Mesenchymal stem cell (in vitro differentiated cells and primary cell): ENCODE data around the gene KCNG4.

Experiments used
- DNase-seq: peaks from one replicate; pipeline ENCODE4 v3.0.0-alpha.2; 2013
- H2AFZ ChIP-seq: one replicate; pipeline ENCODE4 v1.6.1; 2013; ENCODE audit warnings: low read depth, mild to moderate bottlenecking, control low read depth, inconsistent platforms, low read length, moderate library complexity
- H2AK5ac ChIP-seq: 2 replicates; pipeline ENCODE4 v1.6.1; 2013; ENCODE audit warnings: low read length, moderate library complexity, mild to moderate bottlenecking, inconsistent platforms; ENCODE audit not compliant: severe bottlenecking
- H2BK120ac ChIP-seq: one replicate; pipeline ENCODE4 v1.6.1; 2013; ENCODE audit warnings: low read depth, mild to moderate bottlenecking, inconsistent platforms, low read length, moderate library complexity
- H2BK12ac ChIP-seq, 2 experiments: one replicate each; pipeline ENCODE4 v1.6.1; 2013; ENCODE audit warnings: inconsistent platforms in 2 of 2, low read length in 2 of 2, mild to moderate bottlenecking in 2 of 2, moderate library complexity in 2 of 2, control low read depth in 1 of 2
- H2BK15ac ChIP-seq: one replicate; pipeline ENCODE4 v1.6.1; 2013; ENCODE audit warnings: mild to moderate bottlenecking, low read depth, inconsistent platforms; ENCODE audit not compliant: poor library complexity, severe bottlenecking
- H2BK5ac ChIP-seq: 2 replicates; pipeline ENCODE4 v1.6.1; 2013; ENCODE audit warnings: low read depth, mild to moderate bottlenecking, low read length, control low read depth, inconsistent platforms; ENCODE audit not compliant: poor library complexity, severe bottlenecking
- H3K14ac ChIP-seq, 2 experiments: one replicate each; pipeline ENCODE4 v1.6.1; 2013; ENCODE audit warnings: inconsistent platforms in 2 of 2, low read length in 2 of 2, control low read depth in 1 of 2, mild to moderate bottlenecking in 1 of 2, moderate library complexity in 1 of 2
- H3K18ac ChIP-seq, 2 experiments: one replicate each; pipeline ENCODE4 v1.6.1; 2013; ENCODE audit warnings: inconsistent platforms in 2 of 2, low read length in 2 of 2, control low read depth in 1 of 2, low read depth in 1 of 2, mild to moderate bottlenecking in 1 of 2
- H3K23ac ChIP-seq, 2 experiments: one replicate each; pipeline ENCODE4 v1.6.1; 2013; ENCODE audit warnings: inconsistent platforms in 2 of 2, low read length in 2 of 2, mild to moderate bottlenecking in 2 of 2, moderate library complexity in 2 of 2, control low read depth in 1 of 2
- H3K27ac ChIP-seq: 2 replicates; pipeline ENCODE4 v1.5.1; 2013; ENCODE audit warnings: mild to moderate bottlenecking, moderate library complexity, low read length, control low read depth, inconsistent platforms; ENCODE audit not compliant: poor library complexity, severe bottlenecking
- H3K27me3 ChIP-seq, 2 experiments: 2 replicates each; pipeline versions ENCODE4 v1.6.1 to v1.7.0; 2013; ENCODE audit warnings: low read length in 2 of 2, mild to moderate bottlenecking in 2 of 2, moderate library complexity in 2 of 2, control low read depth in 1 of 2, inconsistent platforms in 1 of 2; ENCODE audit not compliant: control insufficient read depth in 1 of 2, insufficient read depth in 1 of 2
- H3K36me3 ChIP-seq, 2 experiments: 2 replicates each; pipeline versions ENCODE4 v1.6.1 to v1.7.0; 2013; ENCODE audit warnings: low read length in 2 of 2, control low read depth in 1 of 2, inconsistent platforms in 1 of 2, low read depth in 1 of 2, mild to moderate bottlenecking in 1 of 2; ENCODE audit not compliant: insufficient read depth in 2 of 2, control insufficient read depth in 1 of 2
- H3K4ac ChIP-seq, 2 experiments: one replicate each; pipeline ENCODE4 v1.6.1; 2013; ENCODE audit warnings: inconsistent platforms in 2 of 2, low read length in 2 of 2, mild to moderate bottlenecking in 2 of 2, moderate library complexity in 2 of 2, control low read depth in 1 of 2, low read depth in 1 of 2
- H3K4me1 ChIP-seq: 2 replicates; pipeline ENCODE4 v1.6.1; 2013; ENCODE audit warnings: low read depth, low read length, control low read depth; ENCODE audit not compliant: control insufficient read depth, insufficient read depth
- H3K4me2 ChIP-seq: 2 replicates; pipeline ENCODE4 v1.6.1; 2013; ENCODE audit warnings: low read length, mild to moderate bottlenecking, inconsistent platforms; ENCODE audit not compliant: poor library complexity, severe bottlenecking
- H3K4me3 ChIP-seq, 2 experiments: 2 replicates each; pipeline versions ENCODE4 v1.5.1 to v1.7.0; 2013; ENCODE audit warnings: low read length in 2 of 2, mild to moderate bottlenecking in 2 of 2, control low read depth in 1 of 2, low read depth in 1 of 2; ENCODE audit not compliant: insufficient read depth in 1 of 2
- H3K79me1 ChIP-seq: replicated peaks from 2 replicates; pipeline ENCODE4 v1.6.1; 2013; ENCODE audit warnings: mild to moderate bottlenecking, control low read depth, low read length, inconsistent platforms; ENCODE audit not compliant: poor library complexity, severe bottlenecking
- H3K9ac ChIP-seq: 2 replicates; pipeline ENCODE4 v1.7.0; 2013; ENCODE audit warnings: mild to moderate bottlenecking, low read length, moderate library complexity
- H3K9me3 ChIP-seq: 2 replicates; pipeline ENCODE4 v1.7.0; 2013; ENCODE audit warnings: mild to moderate bottlenecking, low read length; ENCODE audit not compliant: control insufficient read depth
- H4K8ac ChIP-seq: one replicate; pipeline ENCODE4 v1.6.1; 2013; ENCODE audit warnings: inconsistent platforms, mild to moderate bottlenecking, low read length, moderate library complexity
- H4K91ac ChIP-seq: one replicate; pipeline ENCODE4 v1.6.1; 2013; ENCODE audit warnings: mild to moderate bottlenecking, low read length, inconsistent platforms
- WGBS: methylation state at CpG from one replicate; pipeline ENCODE4 v1.1.7; 2013; ENCODE audit warnings: mixed read lengths; 5-methylcytosine and 5-hydroxymethylcytosine counted together

Gene KCNG4

DNA sequence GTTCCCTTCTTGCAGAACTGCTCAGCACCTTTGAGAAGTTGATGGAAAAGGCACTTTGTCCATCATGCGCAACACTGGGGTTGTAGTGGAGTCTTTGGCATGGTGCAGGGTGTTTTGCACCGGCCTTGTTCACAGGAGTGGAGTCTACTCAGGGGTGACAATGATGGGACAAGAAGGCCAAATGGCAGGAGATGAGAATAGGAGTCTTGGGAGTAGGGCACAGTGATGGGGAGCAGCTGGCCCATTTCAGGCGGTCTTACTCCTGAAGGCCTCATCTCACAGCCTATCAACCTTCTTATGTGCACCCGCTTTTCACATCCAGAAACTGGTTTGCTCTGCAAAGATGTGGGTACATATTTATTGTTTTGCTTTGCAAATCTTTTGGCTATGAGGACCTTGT lies 13.4 kb upstream of the KCNG4 start:
- Histone ChIP-seq H2AK5ac (no peak overlapping the region), H2BK12ac (no peak overlapping the region), H3K4ac (no peak overlapping the region), H3K9ac (no peak overlapping the region), H2BK15ac (no peak overlapping the region), H3K23ac (no peak overlapping the region), H2AFZ (no peak overlapping the region), H3K4me3 (no peak overlapping the region), H3K27me3 (peaks cover 41 to 77% of the 10 kb centered on the region in 2 experiments), H3K36me3 (no peaks in the 10 kb centered on the region), H4K8ac (no peak overlapping the region), H3K18ac (no peak overlapping the region), H3K79me1 (no peaks in the 10 kb centered on the region), H2BK120ac (no peak overlapping the region), H4K91ac (no peak overlapping the region), H3K27ac (no peak overlapping the region), H3K9me3 (peaks cover 13% of the 10 kb centered on the region), H3K4me2 (no peak overlapping the region), H3K14ac (no peak overlapping the region), H2BK5ac (no peak overlapping the region), H3K4me1 (no peaks in the 10 kb centered on the region)
- WGBS = 76% methylated on average over 3 of the region's 4 CpGs
- DNase-seq = no peak

DNA sequence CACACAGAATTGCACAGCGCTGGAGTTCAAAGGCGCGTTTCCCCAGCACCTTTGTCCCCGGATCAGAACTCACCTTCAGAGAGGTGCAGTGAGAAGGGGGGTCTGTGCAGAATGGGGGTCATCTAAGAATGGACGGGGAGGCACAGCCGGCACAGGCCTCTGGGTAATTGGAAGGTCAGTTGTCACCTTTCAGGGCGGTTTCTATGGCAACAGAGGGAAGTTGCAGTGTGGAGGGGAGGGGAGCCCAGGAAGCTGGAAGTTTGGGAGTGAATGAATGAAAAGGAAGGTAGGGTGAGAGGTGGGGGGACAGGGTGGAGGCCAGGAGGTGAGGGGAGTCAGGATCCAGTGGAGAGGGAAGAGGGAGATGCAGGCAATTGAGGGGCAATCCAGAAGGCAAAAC lies 12.4 kb upstream of the KCNG4 start:
- 69% methylated on average over 7 of the region's 7 CpGs for WGBS
- H2AFZ ChIP-seq = no peak overlapping the region
- no peak overlapping the region for H3K4me2 ChIP-seq
- no peak overlapping the region for H3K4ac ChIP-seq
- H2BK120ac ChIP-seq = no peak overlapping the region
- no peak overlapping the region for H3K27ac ChIP-seq
- H2BK5ac ChIP-seq = no peak overlapping the region
- no peak overlapping the region for H2AK5ac ChIP-seq
- H3K4me1 ChIP-seq = no peaks in the 10 kb centered on the region
- no peak overlapping the region for H3K14ac ChIP-seq
- H3K79me1 ChIP-seq = no peaks in the 10 kb centered on the region
- H3K9me3 ChIP-seq = peaks cover 10% of the 10 kb centered on the region
- no peak overlapping the region for H3K4me3 ChIP-seq
- H4K8ac ChIP-seq = no peak overlapping the region
- no peak overlapping the region for H3K23ac ChIP-seq
- H3K18ac ChIP-seq = no peak overlapping the region
- peak overlapping the region; percentile 67 for H2BK15ac ChIP-seq
- H2BK12ac ChIP-seq = no peak overlapping the region
- no peak overlapping the region for H3K9ac ChIP-seq
- no peak overlapping the region for H4K91ac ChIP-seq
- no peak for DNase-seq
- peaks cover 42 to 76% of the 10 kb centered on the region in 2 experiments for H3K27me3 ChIP-seq
- H3K36me3 ChIP-seq = no peaks in the 10 kb centered on the region

DNA sequence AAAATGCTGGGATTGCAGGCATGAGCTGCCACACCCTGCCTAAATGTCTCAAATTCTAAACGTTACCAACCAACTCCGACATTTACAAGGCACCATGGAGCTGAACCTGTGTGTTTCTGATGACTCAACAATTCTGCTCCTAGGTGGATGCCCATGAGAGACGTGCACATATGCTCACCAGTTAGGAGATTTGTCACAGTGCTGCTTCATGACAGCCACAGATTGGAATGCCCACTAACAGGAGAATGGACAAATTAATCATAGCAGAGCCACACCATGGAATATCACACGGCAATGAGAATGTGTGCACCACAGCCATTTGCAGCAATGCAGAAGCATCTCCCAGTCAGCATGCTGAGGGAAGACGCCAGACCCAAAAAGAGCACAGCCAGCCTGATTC lies 8.0 kb upstream of the KCNG4 start:
- Histone ChIP-seq H3K23ac (no peak overlapping the region), H3K14ac (no peak overlapping the region), H2BK120ac (no peak overlapping the region), H2AK5ac (no peak overlapping the region), H3K18ac (no peak overlapping the region), H4K91ac (no peak overlapping the region), H3K36me3 (no peaks in the 10 kb centered on the region), H2BK15ac (no peak overlapping the region), H3K4me3 (no peak overlapping the region), H3K27ac (no peak overlapping the region), H3K79me1 (no peaks in the 10 kb centered on the region), H2BK5ac (no peak overlapping the region), H3K9me3 (peaks cover 15% of the 10 kb centered on the region), H3K27me3 (peaks cover 52 to 74% of the 10 kb centered on the region in 2 experiments), H2AFZ (no peak overlapping the region), H4K8ac (no peak overlapping the region), H3K9ac (no peak overlapping the region), H3K4ac (no peak overlapping the region), H2BK12ac (no peak overlapping the region), H3K4me1 (no peaks in the 10 kb centered on the region), H3K4me2 (no peak overlapping the region)
- WGBS = 81% methylated on average over 5 of the region's 5 CpGs
- no peak for DNase-seq

DNA sequence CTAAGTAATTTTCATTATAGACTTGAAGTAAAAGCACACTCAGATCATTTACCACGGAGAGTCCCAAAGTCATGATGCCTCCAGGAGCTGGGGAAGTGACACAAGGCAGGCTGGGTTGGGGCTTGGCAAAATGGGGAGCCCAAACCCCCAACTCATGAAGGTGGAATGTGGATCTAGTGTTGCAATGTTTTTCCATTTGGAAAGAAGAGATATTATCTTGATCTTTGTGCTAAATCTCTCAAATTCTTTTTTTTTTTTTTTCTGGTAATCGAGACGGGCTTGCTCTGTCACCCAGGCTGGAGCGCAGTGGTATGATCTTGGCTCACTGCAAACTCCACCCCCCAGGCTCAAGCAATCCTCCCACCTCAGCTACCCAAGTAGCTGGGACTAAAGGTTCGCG lies 7.5 kb upstream of the KCNG4 start:
- H2BK120ac ChIP-seq = no peak overlapping the region
- DNase-seq = no peak
- no peak overlapping the region for H2BK15ac ChIP-seq
- 94% methylated on average over 6 of the region's 6 CpGs for WGBS
- peaks cover 15% of the 10 kb centered on the region for H3K9me3 ChIP-seq
- no peaks in the 10 kb centered on the region for H3K4me1 ChIP-seq
- H3K14ac ChIP-seq = no peak overlapping the region
- H3K79me1 ChIP-seq = no peaks in the 10 kb centered on the region
- H3K27me3 ChIP-seq = peaks cover 52 to 75% of the 10 kb centered on the region in 2 experiments
- H3K23ac ChIP-seq = no peak overlapping the region
- H2BK5ac ChIP-seq = no peak overlapping the region
- no peak overlapping the region for H4K8ac ChIP-seq
- H3K9ac ChIP-seq = no peak overlapping the region
- no peak overlapping the region for H3K18ac ChIP-seq
- H2BK12ac ChIP-seq = no peak overlapping the region
- H3K4ac ChIP-seq = no peak overlapping the region
- no peak overlapping the region for H3K4me3 ChIP-seq
- H3K27ac ChIP-seq = no peak overlapping the region
- H2AK5ac ChIP-seq = no peak overlapping the region
- no peak overlapping the region for H2AFZ ChIP-seq
- no peaks in the 10 kb centered on the region for H3K36me3 ChIP-seq
- H3K4me2 ChIP-seq = no peak overlapping the region
- H4K91ac ChIP-seq = no peak overlapping the region
